HCT116 (cell line): ENCODE measurements around the gene ABHD12B. TPM values are rescaled to one million over a fixed set of nuclear protein-coding genes. Genes with fewer than 3 reads are reported as not detected.

Experiments
- ATAC-seq: fragments of 200-7000 bp; cut with Tn5 transposase; 2 replicates; pipeline ENCODE4 v1.9.1; 2020; ENCODE audit warnings: mild to moderate bottlenecking, moderate library complexity
- BruUV-seq: library from RNA; stranded (reverse); fragments of 400-500 nt; replicated peaks from 2 replicates; lab custom pipeline; 2021; lab: Mats Ljungman, UMichigan
- CTCF ChIA-PET: fragments of 300-600 bp; sonication (Branson Sonifier 250); formaldehyde crosslinking; loops from one replicate; lab custom pipeline; 2021; ENCODE audit warnings: antibody characterized with exemption; lab: Charles Lee
- POLR2A ChIA-PET: fragments of 300-600, 350-600 bp; sonication (Branson Sonifier 250); formaldehyde crosslinking; loops from one replicate; lab custom pipeline; 2021; ENCODE audit warnings: antibody characterized with exemption; lab: Charles Lee
- RAD21 ChIA-PET, 2 experiments: fragments of 300-600 bp; sonication (Branson Sonifier 250); formaldehyde crosslinking; loops; one replicate each; lab custom pipeline; 2023; ENCODE audit warnings: low total read pairs in 2 of 2; ENCODE audit not compliant: uncharacterized antibody in 2 of 2, unreplicated experiment in 2 of 2, low non-redundant PET in 1 of 2; lab: Charles Lee
- DNase-seq: peaks from one replicate; pipeline ENCODE4 v3.0.0-alpha.2; 2010; ENCODE audit warnings: low read depth, low spot score
- H2AFZ ChIP-seq: fragments of 200-600 bp; shearing (Covaris generic), sonication (generic); 2 replicates; pipeline ENCODE4 v1.6.1; 2017; ENCODE audit warnings: low read depth, mixed run types, mixed read lengths, antibody characterized with exemption, low read length; ENCODE audit not compliant: poor library complexity, severe bottlenecking
- H3K27ac ChIP-seq: 2 replicates; pipeline ENCODE4 v1.5.1; 2012; ENCODE audit warnings: low read depth, low read length
- H3K27me3 ChIP-seq: fragments of 200-600 bp; sonication (generic); 2 replicates; pipeline ENCODE4 v1.6.1; 2016; ENCODE audit warnings: mixed run types, low read length, mixed read lengths; ENCODE audit not compliant: insufficient read depth
- H3K36me3 ChIP-seq, 2 experiments: fragments of 200-500 bp in 1 of 2; fragments of 200-600 bp in 1 of 2; sonication (Bioruptor generic) in 1 of 2; sonication (generic) in 1 of 2; 2 replicates each; pipeline versions ENCODE4 v1.5.1 to v1.6.1; 2014 to 2016; ENCODE audit warnings: low read length in 2 of 2, inconsistent platforms in 1 of 2, mixed read lengths in 1 of 2, mixed run types in 1 of 2; ENCODE audit not compliant: insufficient read depth in 2 of 2, control insufficient read depth in 1 of 2
- H3K4me1 ChIP-seq, 2 experiments: fragments of 200-600 bp in 1 of 2; sonication (generic) in 1 of 2; 2 replicates each; pipeline versions ENCODE4 v1.5.1 to v1.6.1; 2012 to 2017; ENCODE audit warnings: low read length in 2 of 2, inconsistent platforms in 1 of 2, mild to moderate bottlenecking in 1 of 2, mixed read lengths in 1 of 2, mixed run types in 1 of 2, moderate library complexity in 1 of 2; ENCODE audit not compliant: insufficient read depth in 2 of 2, control insufficient read depth in 1 of 2
- H3K4me2 ChIP-seq: fragments of 200-600 bp; sonication (generic); 2 replicates; pipeline ENCODE4 v1.6.1; 2017; ENCODE audit warnings: mixed run types, low read length, mixed read lengths
- H3K4me3 ChIP-seq, 2 experiments: fragments of 200-600 bp in 1 of 2; sonication (generic) in 1 of 2; replicated peaks in 1 of 2; 2 replicates each; pipeline ENCODE4 v1.5.1; 2011 to 2016; ENCODE audit warnings: low read length in 2 of 2, control low read depth in 1 of 2, low read depth in 1 of 2, mild to moderate bottlenecking in 1 of 2, mixed read lengths in 1 of 2, mixed run types in 1 of 2
- H3K79me2 ChIP-seq: fragments of 200-600 bp; sonication (generic); 2 replicates; pipeline ENCODE4 v1.6.1; 2017; ENCODE audit warnings: mild to moderate bottlenecking, mixed run types, low read length, moderate library complexity, mixed read lengths; ENCODE audit not compliant: insufficient read depth
- H3K9ac ChIP-seq: fragments of 200-600 bp; sonication (generic); 2 replicates; pipeline ENCODE4 v1.6.1; 2016; ENCODE audit warnings: low read length, mixed read lengths
- H3K9me2 ChIP-seq: fragments of 200-600 bp; sonication (generic), shearing (Covaris generic); 2 replicates; pipeline ENCODE4 v1.6.1; 2017; ENCODE audit warnings: mixed run types, mild to moderate bottlenecking, moderate library complexity; ENCODE audit not compliant: insufficient read depth
- H3K9me3 ChIP-seq, 2 experiments: fragments of 200-500 bp in 1 of 2; fragments of 200-600 bp in 1 of 2; sonication (Bioruptor generic) in 1 of 2; sonication (generic) in 1 of 2; 2 replicates each; pipeline ENCODE4 v1.6.1; 2014 to 2017; ENCODE audit warnings: low read length in 2 of 2, mixed read lengths in 2 of 2, inconsistent platforms in 1 of 2, low read depth in 1 of 2, mild to moderate bottlenecking in 1 of 2, mixed run types in 1 of 2, moderate library complexity in 1 of 2; ENCODE audit not compliant: control insufficient read depth in 1 of 2, insufficient read depth in 1 of 2
- H4K20me1 ChIP-seq: fragments of 200-600 bp; sonication (generic), shearing (Covaris generic); 2 replicates; pipeline ENCODE4 v1.6.1; 2017; ENCODE audit warnings: mixed run types, mild to moderate bottlenecking, moderate library complexity; ENCODE audit not compliant: insufficient read depth
- CTCF ChIP-seq, 3 experiments: fragments of 200-600 bp in 1 of 3; sonication (generic) in 1 of 3; IDR thresholded peaks in 2 of 3; conservative IDR thresholded peaks in 1 of 3; 2 replicates each; pipeline ENCODE4 v1.5.1; 2012 to 2017; ENCODE audit warnings: low read depth in 2 of 3, low read length in 2 of 3, antibody characterized with exemption in 1 of 3, borderline replicate concordance in 1 of 3, control low read depth in 1 of 3, mild to moderate bottlenecking in 1 of 3, mixed read lengths in 1 of 3, mixed run types in 1 of 3, moderate library complexity in 1 of 3; ENCODE audit not compliant: insufficient read depth in 1 of 3
- EGR1 ChIP-seq: IDR thresholded peaks from 2 replicates; pipeline ENCODE4 v1.6.1; 2012; ENCODE audit warnings: low read depth
- ELF1 ChIP-seq: IDR thresholded peaks from 2 replicates; pipeline ENCODE4 v1.6.1; 2012; ENCODE audit warnings: low read depth, borderline replicate concordance
- EZH2 ChIP-seq: fragments of 200-600 bp; sonication (generic); IDR thresholded peaks from 2 replicates; pipeline ENCODE4 v1.6.1; 2017; ENCODE audit warnings: antibody characterized with exemption, mixed run types
- EZH2phosphoT487 ChIP-seq: fragments of 200-600 bp; IDR thresholded peaks from 2 replicates; pipeline ENCODE4 v1.6.1; 2018; ENCODE audit warnings: antibody characterized with exemption, borderline replicate concordance
- FOSL1 ChIP-seq: IDR thresholded peaks from 2 replicates; pipeline ENCODE4 v1.6.1; 2012; ENCODE audit warnings: low read depth
- JUND ChIP-seq: IDR thresholded peaks from 2 replicates; pipeline ENCODE4 v1.6.1; 2012
- POLR2A ChIP-seq: IDR thresholded peaks from 2 replicates; pipeline ENCODE4 v1.7.0; 2011; ENCODE audit warnings: borderline replicate concordance; ENCODE audit not compliant: insufficient read depth, insufficient read length; ENCODE audit errors: extremely low read depth
- POLR2AphosphoS5 ChIP-seq: IDR thresholded peaks from 2 replicates; pipeline ENCODE4 v1.6.1; 2011; ENCODE audit warnings: mild to moderate bottlenecking, low read depth, low read length, moderate library complexity
- SIN3A ChIP-seq: IDR thresholded peaks from 2 replicates; pipeline ENCODE4 v1.6.1; 2012; ENCODE audit warnings: low read depth
- SP1 ChIP-seq: IDR thresholded peaks from 2 replicates; pipeline ENCODE4 v1.6.1; 2012; ENCODE audit warnings: low read depth
- SRF ChIP-seq: IDR thresholded peaks from 2 replicates; pipeline ENCODE4 v1.6.1; 2012; ENCODE audit warnings: low read depth
- TCF7L2 ChIP-seq: IDR thresholded peaks from 2 replicates; pipeline ENCODE4 v1.7.0; 2011; ENCODE audit warnings: borderline replicate concordance, inconsistent platforms; ENCODE audit not compliant: insufficient read depth, insufficient read length; ENCODE audit errors: extremely low read depth
- YY1 ChIP-seq: IDR thresholded peaks from 2 replicates; pipeline ENCODE4 v1.6.1; 2011; ENCODE audit warnings: low read length, low read depth, moderate library complexity, mild to moderate bottlenecking; ENCODE audit not compliant: insufficient replicate concordance; ENCODE audit errors: extremely low read depth
- ZFX ChIP-seq: fragments of 450-650 bp; IDR thresholded peaks from 2 replicates; pipeline ENCODE4 v1.6.1; 2017
- ZNF274 ChIP-seq: fragments of 200-500 bp; sonication (Bioruptor generic); IDR thresholded peaks from 2 replicates; pipeline ENCODE4 v1.6.1; 2014; ENCODE audit warnings: mild to moderate bottlenecking, low read depth, low read length, inconsistent platforms
- intact Hi-C: fragments of 100-400 bp; cut with micrococcal nuclease; formaldehyde crosslinking; loops from 2 replicates; pipeline ENCODE4 v1.10.0; 2022
- total RNA-seq: library from RNA; stranded (reverse); gene quantifications from one replicate; pipeline ENCODE4 v1.2.1, GENCODE V29; 2021; ENCODE audit not compliant: unreplicated experiment
- TF ChIP-seq, protein P1 (sequence below): IDR thresholded peaks from 2 replicates; pipeline ENCODE4 v1.6.1; 2011; ENCODE audit warnings: mild to moderate bottlenecking, low read length, moderate library complexity; ENCODE audit not compliant: insufficient replicate concordance; ENCODE audit errors: extremely low read depth
- TF ChIP-seq, protein P2 (sequence below): IDR thresholded peaks from 2 replicates; pipeline ENCODE4 v1.6.1; 2012
- TF ChIP-seq, protein P3 (sequence below): IDR thresholded peaks from 2 replicates; pipeline ENCODE4 v1.6.1; 2012

Gene ABHD12B
- total RNA-seq, 1 experiment from 2014 or later: 0.74 TPM

GRCh38 chr14:50935126-50936015, 63.5 kb downstream of the ABHD12B start:
- Histone ChIP-seq H3K9me3 (no peaks in the 10 kb centered on the region), H3K79me2 (peaks cover 63% of the 10 kb centered on the region), H3K27me3 (no peaks in the 10 kb centered on the region), H3K4me3 (no peak overlapping the region), H2AFZ (no peak overlapping the region), H3K27ac (no peak overlapping the region)
- CTCF ChIA-PET: no interaction called here
- no TSS peak for BruUV-seq
- DNase-seq: no peak
- POLR2A ChIA-PET: interaction anchor here (0.5 kb wide), 1 partner anchor 750 kb away, joined by 3 read pairs; no protein-coding TSS in a partner anchor
- no peak for ATAC-seq
- TF ChIP-seq ELF1 (no peak), TCF7L2 (no peak), EZH2 (no peak), JUND (no peak), ZFX (no peak), EGR1 (no peak), SRF (no peak), ZNF274 (no peak), EZH2phosphoT487 (no peak), POLR2A (no peak), SP1 (no peak), FOSL1 (no peak), SIN3A (no peak), POLR2AphosphoS5 (no peak), YY1 (no peak), CTCF (IDR thresholded peaks at IDR 0.05 in 2 of 3, conservative IDR thresholded peaks at IDR 0.05 in 1 of 3; ENCODE audit: borderline replicate concordance in 1 of 3, insufficient read depth in 1 of 3, low read depth in 2 of 3, low read length in 2 of 3) (no peak)
- TF ChIP-seq, protein P1, sequence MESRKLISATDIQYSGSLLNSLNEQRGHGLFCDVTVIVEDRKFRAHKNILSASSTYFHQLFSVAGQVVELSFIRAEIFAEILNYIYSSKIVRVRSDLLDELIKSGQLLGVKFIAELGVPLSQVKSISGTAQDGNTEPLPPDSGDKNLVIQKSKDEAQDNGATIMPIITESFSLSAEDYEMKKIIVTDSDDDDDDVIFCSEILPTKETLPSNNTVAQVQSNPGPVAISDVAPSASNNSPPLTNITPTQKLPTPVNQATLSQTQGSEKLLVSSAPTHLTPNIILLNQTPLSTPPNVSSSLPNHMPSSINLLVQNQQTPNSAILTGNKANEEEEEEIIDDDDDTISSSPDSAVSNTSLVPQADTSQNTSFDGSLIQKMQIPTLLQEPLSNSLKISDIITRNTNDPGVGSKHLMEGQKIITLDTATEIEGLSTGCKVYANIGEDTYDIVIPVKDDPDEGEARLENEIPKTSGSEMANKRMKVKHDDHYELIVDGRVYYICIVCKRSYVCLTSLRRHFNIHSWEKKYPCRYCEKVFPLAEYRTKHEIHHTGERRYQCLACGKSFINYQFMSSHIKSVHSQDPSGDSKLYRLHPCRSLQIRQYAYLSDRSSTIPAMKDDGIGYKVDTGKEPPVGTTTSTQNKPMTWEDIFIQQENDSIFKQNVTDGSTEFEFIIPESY: no peak
- TF ChIP-seq, protein P2, sequence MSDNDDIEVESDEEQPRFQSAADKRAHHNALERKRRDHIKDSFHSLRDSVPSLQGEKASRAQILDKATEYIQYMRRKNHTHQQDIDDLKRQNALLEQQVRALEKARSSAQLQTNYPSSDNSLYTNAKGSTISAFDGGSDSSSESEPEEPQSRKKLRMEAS: no peak
- TF ChIP-seq, protein P3, sequence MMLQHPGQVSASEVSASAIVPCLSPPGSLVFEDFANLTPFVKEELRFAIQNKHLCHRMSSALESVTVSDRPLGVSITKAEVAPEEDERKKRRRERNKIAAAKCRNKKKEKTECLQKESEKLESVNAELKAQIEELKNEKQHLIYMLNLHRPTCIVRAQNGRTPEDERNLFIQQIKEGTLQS: no peak
- TF ChIP-seq, all 23 proteins: peak for 0
- H3K4me2 ChIP-seq: no peak overlapping the region
- RAD21 ChIA-PET: no interaction called here
- no peak overlapping the region for H3K9ac ChIP-seq
- intact Hi-C loops: no loop called here
- H3K36me3 ChIP-seq: peaks cover 45 to 65% of the 10 kb centered on the region in 2 experiments
- peaks cover 9% of the 10 kb centered on the region; the same call in 1 of the 2 replicates for H4K20me1 ChIP-seq
- H3K9me2 ChIP-seq: no peaks in the 10 kb centered on the region
- H3K4me1 ChIP-seq: no peaks in the 10 kb centered on the region; a peak in 1 of 4 replicates
